GM21528 (cell line): ENCODE results near the gene LCN9.
"Not testable (repeated sequence)": the region's sequence is repeated elsewhere in the genome, so short reads cannot be mapped to it uniquely, and the experiment has no call there.

ENCODE experiments used
- ATAC-seq: cut with Tn5 transposase; IDR thresholded peaks from one replicate; pipeline ENCODE4 v1.9.1; 2021; ENCODE audit warnings: mild to moderate bottlenecking, moderate library complexity; ENCODE audit not compliant: unreplicated experiment, low FRiP score

Gene LCN9

GRCh38 chr9:135669616-135670285 is 6.6 kb downstream of the LCN9 start:
- no peak for ATAC-seq

- ATAC-seq, result no peak
These were observed 7.8 kb downstream of the LCN9 start for GRCh38 chr9:135670721-135671590.

DNA sequence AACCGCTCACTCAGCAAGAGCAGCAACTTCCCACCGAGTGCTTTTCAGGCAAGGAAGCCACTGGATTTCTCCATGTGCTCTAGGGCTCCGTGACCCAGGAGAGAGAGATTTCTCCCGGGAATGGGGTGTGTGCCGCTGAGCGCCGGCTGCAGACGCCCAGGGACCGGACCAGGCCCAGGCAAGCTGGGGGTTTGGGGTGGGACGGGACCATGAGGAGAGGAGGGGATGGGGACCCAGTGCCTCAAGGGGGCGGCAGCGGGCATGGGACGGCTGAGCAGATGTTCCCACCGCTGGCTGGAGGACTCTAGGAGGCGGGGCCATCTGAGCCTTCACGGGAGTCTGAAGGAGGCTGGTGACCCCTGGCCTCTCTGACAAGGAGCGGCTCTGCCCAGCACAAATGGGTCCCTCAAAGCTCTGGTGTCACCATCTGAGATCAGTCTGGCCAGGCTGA is 8.5 kb downstream of the LCN9 start:
- ATAC-seq, result no peak

DNA sequence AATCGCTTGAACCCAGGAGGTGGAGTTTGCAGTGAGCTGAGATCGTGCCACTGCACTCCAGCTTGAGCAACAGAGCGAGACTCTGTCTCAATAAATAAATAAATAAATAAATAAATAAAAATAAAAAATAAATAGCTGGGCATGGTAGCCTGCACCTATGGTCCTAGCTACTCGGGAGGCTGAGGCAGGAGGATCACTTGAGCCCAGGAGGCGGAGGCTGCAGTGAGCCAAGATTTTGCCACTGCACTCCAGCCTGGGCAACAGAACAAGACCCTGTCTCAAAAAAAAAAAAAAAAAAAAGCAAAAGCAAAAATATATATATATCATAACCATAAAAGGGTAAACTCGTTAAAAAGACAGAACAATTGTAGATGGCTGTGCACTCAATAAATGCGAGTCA is 9.7 kb downstream of the LCN9 start:
- ATAC-seq, result not testable (repeated sequence)

- ATAC-seq, result no peak
These were observed 10.8 kb downstream of the LCN9 start for GRCh38 chr9:135673941-135674340.

DNA sequence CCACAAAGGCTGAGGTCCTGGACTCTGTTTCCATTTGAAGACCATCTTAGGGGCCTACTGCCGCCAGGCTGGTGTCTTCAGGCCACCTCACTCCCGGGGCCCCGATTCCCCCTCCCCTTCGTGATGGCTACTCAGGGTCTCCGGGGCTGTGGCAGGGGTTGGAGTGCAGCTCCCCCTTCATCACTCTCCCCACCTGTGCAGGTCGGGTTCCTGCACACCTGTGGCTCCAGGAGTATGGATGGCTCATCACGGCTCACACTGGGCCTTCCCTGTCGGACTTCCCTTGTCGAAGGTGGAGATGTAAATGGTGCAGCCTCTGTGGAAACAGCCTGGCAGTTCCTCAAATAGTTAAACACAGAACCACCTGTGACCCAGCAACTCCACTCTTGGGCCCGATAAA is 11.9 kb downstream of the LCN9 start:
- no peak for ATAC-seq

DNA sequence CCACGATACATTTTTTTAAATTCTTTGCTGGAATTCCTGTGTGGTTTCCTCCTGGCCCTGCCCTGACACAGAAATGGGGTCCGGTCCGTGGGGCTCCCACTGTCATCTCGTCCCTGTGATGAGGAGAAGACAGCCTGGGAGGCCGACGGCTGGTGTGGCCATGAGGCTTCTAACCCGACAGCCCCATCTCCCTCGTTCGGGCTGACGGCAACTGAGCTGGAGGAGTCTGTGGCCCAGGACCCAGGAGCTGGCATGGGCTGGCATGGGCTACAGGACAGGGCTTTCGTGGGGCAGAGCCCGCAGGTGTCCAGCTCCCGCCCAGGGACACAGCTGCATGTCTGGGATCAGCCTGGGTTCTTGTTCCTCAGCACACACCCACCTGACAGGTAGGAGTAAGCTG is 13.8 kb downstream of the LCN9 start:
- ATAC-seq, result no peak

GRCh38 chr9:135677641-135678168 is 14.6 kb downstream of the LCN9 start:
- ATAC-seq, result no peak

DNA sequence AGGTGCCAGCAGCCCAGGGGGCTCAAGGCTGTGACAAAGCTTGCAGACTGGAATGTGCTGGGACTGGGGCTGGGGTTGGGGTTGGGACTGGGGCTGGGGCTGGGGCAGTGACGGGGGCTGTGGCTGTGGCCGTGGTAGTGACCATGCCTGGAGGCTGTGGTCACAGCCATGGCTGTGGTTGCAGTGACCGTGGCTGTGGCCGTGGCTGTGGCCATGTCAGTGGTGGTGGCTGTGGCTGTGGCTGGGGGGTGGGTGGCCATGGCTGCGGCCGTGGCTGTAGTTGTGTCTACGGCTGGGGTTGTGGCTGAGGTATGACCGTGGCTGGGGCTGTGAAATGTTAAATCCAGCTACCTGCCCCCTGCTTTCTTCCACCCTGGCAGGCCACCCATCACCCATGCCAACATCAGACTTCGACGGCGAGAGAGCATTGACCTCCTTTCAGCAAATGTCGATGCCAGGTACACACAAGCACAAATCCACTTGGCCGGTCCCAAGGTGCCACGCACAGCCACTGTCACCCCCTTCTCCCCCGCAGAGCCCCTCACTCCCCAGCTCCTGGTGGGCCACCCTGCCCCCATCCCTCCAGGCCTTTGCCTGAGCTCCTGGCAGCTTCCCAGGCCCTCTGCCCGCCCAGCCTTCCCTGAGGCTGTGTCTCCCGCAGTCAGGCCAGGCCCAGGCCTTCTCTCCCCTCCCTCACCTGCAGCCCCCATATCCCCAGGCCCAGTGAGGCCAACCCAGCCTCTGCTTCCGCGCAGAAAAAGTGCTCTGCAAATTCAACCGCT is 15.3 kb downstream of the LCN9 start:
- no peak for ATAC-seq

DNA sequence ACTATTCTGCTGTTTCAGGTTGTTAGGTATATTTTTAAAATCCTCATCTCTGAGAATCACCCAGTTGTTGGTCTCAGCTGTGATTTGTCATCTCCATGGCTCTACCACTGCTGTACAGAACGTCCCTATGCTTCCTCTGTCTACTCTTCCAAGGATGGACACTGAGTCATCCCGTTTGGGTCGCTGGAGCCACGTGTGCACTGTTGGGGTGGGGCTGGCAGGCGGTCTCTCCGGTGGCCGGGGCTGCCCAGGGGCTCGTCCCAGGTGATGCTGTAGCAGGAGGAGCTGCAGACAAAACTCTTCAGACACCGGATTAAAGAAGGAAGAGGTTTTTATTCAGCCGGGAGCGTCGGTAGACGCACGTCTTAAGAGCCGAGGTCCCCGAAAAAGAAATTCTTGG is 16.9 kb downstream of the LCN9 start:
- ATAC-seq, result no peak

DNA sequence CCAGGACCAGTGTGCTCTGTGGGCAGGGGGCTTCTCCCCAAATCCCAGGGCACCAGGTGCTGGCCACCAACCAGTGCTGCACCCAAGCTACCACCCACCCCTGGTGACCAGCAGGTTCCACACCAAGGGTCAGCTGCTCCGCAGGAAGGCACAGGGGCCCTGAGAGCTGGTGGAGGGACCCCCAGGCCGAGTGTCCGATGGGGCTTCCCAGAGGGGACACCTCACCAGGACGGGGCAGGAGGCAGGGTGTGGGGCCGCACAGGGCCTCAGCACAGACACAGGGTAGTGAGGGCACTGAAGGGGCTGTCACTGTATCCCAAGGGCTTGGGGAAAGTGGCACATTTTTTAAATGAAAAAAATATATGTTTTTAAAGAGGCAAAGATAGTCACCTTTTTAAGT is 18.1 kb downstream of the LCN9 start:
- no peak for ATAC-seq

- ATAC-seq, result no peak
These were observed 20.4 kb downstream of the LCN9 start for GRCh38 chr9:135683401-135684034.

- ATAC-seq, result no peak
These were observed 21.6 kb downstream of the LCN9 start for GRCh38 chr9:135684691-135685090.

GRCh38 chr9:135687216-135687615 is 24.1 kb downstream of the LCN9 start:
- ATAC-seq, result no peak

GRCh38 chr9:135689011-135689410 is 25.9 kb downstream of the LCN9 start:
- ATAC-seq, result no peak

DNA sequence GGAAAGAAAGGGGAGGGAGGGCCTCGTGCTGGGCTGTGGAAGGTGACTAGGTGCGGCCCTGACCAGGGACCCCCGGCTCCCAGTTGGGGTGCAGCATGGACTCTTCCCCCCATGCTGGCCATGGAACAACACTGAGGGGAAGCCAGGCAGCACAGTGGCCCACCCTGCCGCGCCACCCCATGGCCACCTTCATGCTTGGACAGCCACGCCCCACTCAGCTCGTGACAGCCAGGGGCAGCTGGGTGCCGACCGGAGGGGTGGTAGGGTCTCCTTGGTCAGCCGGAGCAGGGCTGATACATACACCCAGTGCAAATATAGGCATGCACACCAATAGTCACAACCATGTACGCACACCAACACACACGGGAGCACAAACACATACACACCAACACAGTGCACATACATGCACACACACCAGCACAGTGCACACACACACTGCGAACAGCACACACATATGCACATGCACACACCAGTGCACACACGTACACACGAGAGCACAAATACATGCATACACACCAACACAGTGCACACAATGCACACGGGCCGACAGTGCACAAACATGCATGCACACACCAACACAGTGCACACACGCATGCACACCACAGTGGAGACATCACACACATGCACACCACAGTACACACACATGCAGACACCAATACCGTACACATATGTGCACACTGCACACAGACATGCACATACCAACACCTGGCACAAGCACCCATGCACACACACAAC is 27.9 kb downstream of the LCN9 start:
- ATAC-seq, result no peak

GRCh38 chr9:135692410-135692809 is 29.3 kb downstream of the LCN9 start:
- no peak for ATAC-seq

GRCh38 chr9:135693265-135693664 is 30.2 kb downstream of the LCN9 start:
- ATAC-seq, result no peak

GRCh38 chr9:135693771-135694170 is 30.7 kb downstream of the LCN9 start:
- ATAC-seq, result no peak

DNA sequence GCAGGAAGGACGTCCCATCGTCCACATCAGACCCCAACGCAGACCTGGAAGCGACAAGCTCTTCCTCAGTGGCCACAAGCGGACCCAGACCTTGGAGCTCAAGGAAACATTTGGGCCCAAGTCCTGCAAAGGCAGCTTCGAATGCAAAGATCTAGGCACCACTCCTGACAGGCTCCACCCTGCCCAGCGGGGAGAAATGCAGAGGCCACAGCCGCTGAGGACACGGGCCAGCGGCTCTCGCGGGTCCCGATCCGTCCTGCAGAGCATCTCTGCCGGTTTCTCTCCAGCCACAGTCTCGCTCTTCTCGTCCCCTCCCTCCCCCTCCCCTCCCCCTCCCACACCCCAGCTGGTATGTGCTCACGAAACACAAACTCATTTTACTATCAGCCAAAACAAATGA is 31.3 kb downstream of the LCN9 start:
- ATAC-seq, result no peak
